Uterus (tissue), 4 donors: ENCODE data around the gene SEPTIN3. TPM values are rescaled to one million over a fixed set of nuclear protein-coding genes. Genes with fewer than 3 reads are reported as not detected.

Experiments
- DNase-seq, 2 donors: peaks; one replicate each; pipeline ENCODE4 v3.0.0-alpha.2; 2019 to 2020
- H3K27ac ChIP-seq, 2 donors: fragments of 200-600 bp; sonication (generic); 1 replicate in 1 of 2; 2 replicates in 1 of 2; pipeline ENCODE4 v1.5.1; 2016 to 2018
- H3K27me3 ChIP-seq, 2 donors: fragments of 200-600 bp; sonication (generic); one replicate each; pipeline ENCODE4 v1.5.1; 2018 to 2019; ENCODE audit warnings: control low read depth in 1 of 2
- H3K36me3 ChIP-seq, 2 donors: fragments of 200-600 bp; sonication (generic); one replicate each; pipeline ENCODE4 v1.5.1; 2019; ENCODE audit warnings: control low read depth in 1 of 2
- H3K4me1 ChIP-seq, 2 donors: fragments of 200-600 bp; sonication (generic); one replicate each; pipeline ENCODE4 v1.5.1; 2018 to 2019; ENCODE audit warnings: control low read depth in 1 of 2
- H3K4me3 ChIP-seq, 2 donors: fragments of 200-600 bp; sonication (generic); 1 replicate in 1 of 2; 2 replicates in 1 of 2; pipeline ENCODE4 v1.5.1; 2018 to 2019; ENCODE audit warnings: mild to moderate bottlenecking in 1 of 2
- H3K9me3 ChIP-seq, 2 donors: fragments of 200-600 bp; sonication (generic); one replicate each; pipeline ENCODE4 v1.5.1; 2019; ENCODE audit warnings: control low read depth in 1 of 2
- POLR2A ChIP-seq, 2 donors: fragments of 450-650 bp; IDR thresholded peaks; one replicate each; pipeline ENCODE4 v1.6.1; 2016; ENCODE audit warnings: antibody characterized with exemption in 2 of 2, mild to moderate bottlenecking in 1 of 2, moderate library complexity in 1 of 2
- intact Hi-C: fragments of 100-400 bp; cut with DNase I; formaldehyde crosslinking; loops from one replicate; pipeline ENCODE4 v1.15.1; 2023; ENCODE audit warnings: low total_unique reads
- total RNA-seq, 4 donors: library from RNA; depleted of rRNA in 3 of 4; stranded (reverse); fragments of >200 nt in 3 of 4; gene quantifications; one replicate each; pipeline versions ENCODE4 v1.1.0 to v1.2.4, GENCODE V29; 2014 to 2023
- TF ChIP-seq, protein P1 (sequence below), 4 experiments: fragments of 200-600 bp in 2 of 4; fragments of 450-650 bp in 2 of 4; sonication (generic) in 2 of 4; IDR thresholded peaks; one replicate each; pipeline ENCODE4 v1.5.1; 2016 to 2019; ENCODE audit warnings: antibody characterized with exemption in 4 of 4, mild to moderate bottlenecking in 2 of 4, moderate library complexity in 1 of 4
- donor health status: DM: yes; HTN: yes; CAD: no.

SEPTIN3 gene
- total RNA-seq, 4 donors from 2014 or later = 1.4 TPM; not detected in 3

DNA sequence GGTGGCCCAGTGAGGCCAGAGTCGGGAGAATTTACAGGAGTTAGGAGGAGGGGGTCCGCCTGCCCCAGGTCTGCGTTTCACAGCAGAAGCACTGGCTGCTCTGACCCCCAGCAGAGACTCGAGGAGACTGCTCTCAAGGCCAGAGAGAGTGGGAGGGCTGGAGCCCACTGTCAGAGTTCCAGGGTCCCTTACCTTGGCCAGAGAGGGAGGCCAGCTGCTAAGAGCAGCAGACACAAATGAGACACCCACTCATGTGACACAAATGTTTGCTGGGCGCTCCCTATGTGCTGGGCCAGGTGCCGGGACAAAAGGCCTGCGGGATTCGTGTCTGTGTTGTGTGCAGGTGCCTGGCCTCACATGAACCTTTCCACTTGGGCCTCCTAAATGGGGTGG lies 39.8 kb upstream of the SEPTIN3 start:
- H3K27ac ChIP-seq = no peak overlapping the region
- TF ChIP-seq, protein P1, sequence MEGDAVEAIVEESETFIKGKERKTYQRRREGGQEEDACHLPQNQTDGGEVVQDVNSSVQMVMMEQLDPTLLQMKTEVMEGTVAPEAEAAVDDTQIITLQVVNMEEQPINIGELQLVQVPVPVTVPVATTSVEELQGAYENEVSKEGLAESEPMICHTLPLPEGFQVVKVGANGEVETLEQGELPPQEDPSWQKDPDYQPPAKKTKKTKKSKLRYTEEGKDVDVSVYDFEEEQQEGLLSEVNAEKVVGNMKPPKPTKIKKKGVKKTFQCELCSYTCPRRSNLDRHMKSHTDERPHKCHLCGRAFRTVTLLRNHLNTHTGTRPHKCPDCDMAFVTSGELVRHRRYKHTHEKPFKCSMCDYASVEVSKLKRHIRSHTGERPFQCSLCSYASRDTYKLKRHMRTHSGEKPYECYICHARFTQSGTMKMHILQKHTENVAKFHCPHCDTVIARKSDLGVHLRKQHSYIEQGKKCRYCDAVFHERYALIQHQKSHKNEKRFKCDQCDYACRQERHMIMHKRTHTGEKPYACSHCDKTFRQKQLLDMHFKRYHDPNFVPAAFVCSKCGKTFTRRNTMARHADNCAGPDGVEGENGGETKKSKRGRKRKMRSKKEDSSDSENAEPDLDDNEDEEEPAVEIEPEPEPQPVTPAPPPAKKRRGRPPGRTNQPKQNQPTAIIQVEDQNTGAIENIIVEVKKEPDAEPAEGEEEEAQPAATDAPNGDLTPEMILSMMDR (IDR thresholded peaks at IDR 0.05) = no peak
- no peak for TF ChIP-seq POLR2A (IDR thresholded peaks at IDR 0.05)
- no peaks in the 10 kb centered on the region for H3K36me3 ChIP-seq
- DNase-seq = no peak
- no peaks in the 10 kb centered on the region for H3K4me1 ChIP-seq
- H3K27me3 ChIP-seq = peaks cover 3 to 4% of the 10 kb centered on the region in 2 donors
- H3K9me3 ChIP-seq = no peaks in the 10 kb centered on the region
- no peak overlapping the region for H3K4me3 ChIP-seq
- intact Hi-C loops = no loop called here

- no peak overlapping the region for H3K27ac ChIP-seq
- no peak overlapping the region for H3K4me3 ChIP-seq
- intact Hi-C loops = no loop called here
- TF ChIP-seq, protein P1 (IDR thresholded peaks at IDR 0.05) = no peak
- TF ChIP-seq POLR2A (IDR thresholded peaks at IDR 0.05) = no peak
- H3K9me3 ChIP-seq = no peaks in the 10 kb centered on the region
- no peak for DNase-seq
- H3K36me3 ChIP-seq = no peaks in the 10 kb centered on the region
- no peaks in the 10 kb centered on the region for H3K4me1 ChIP-seq
- H3K27me3 ChIP-seq = no peaks in the 10 kb centered on the region
Measured at GRCh38 chr22:41931701-41932269, 37.5 kb upstream of the SEPTIN3 start.

GRCh38 chr22:41932353-41932752 lies 36.9 kb upstream of the SEPTIN3 start:
- H3K4me1 ChIP-seq = no peaks in the 10 kb centered on the region
- no peaks in the 10 kb centered on the region for H3K36me3 ChIP-seq
- no peak overlapping the region for H3K27ac ChIP-seq
- no peak for TF ChIP-seq POLR2A (IDR thresholded peaks at IDR 0.05)
- TF ChIP-seq, protein P1 (IDR thresholded peaks at IDR 0.05) = no peak
- H3K4me3 ChIP-seq = no peak overlapping the region
- DNase-seq = no peak
- intact Hi-C loops = no loop called here
- no peaks in the 10 kb centered on the region for H3K27me3 ChIP-seq
- no peaks in the 10 kb centered on the region for H3K9me3 ChIP-seq

DNA sequence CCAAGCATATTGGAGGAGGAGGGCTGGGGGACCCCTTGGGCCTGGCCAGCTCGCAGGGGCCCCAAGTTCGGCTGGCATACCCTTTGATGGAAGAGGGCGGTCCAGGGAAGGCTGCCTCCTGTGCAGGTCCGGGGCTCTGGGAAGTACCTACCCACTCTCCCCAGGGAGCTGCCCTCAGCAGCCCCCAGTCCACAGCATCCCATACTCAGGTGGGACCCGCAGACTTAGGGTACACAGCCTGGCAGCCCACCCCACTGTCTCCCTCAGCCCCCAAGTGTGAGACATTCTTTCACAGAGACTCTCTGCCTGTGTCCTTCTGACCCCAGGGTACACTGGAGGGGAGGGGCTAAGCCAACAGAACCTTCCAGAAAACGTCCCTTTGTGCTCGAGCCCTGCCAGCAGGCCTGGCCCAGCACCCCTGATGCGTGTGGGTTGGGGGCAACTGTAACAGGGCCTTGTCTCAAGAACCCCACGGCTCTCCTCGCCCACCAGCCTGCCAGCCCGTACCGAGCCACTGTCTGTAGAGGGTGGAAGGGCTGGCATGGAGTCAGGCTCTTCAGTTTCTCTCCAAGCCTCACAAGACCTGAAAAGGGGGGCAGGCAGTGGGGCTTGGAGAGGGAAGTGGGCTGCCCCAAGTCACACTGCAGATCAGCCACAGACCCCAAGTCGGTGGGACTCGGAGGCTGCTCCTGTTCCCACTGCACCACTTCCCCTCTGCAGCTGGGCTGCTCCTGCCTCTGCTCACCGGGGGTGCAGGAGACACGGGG lies 35.6 kb upstream of the SEPTIN3 start:
- no peaks in the 10 kb centered on the region for H3K9me3 ChIP-seq

More for the DNA sequence above, 35.6 kb upstream of the SEPTIN3 start:
- Histone ChIP-seq H3K4me1 (no peaks in the 10 kb centered on the region), H3K36me3 (no peaks in the 10 kb centered on the region), H3K4me3 (no peak overlapping the region), H3K27ac (no peak overlapping the region), H3K27me3 (no peaks in the 10 kb centered on the region)
- TF ChIP-seq, protein P1 (IDR thresholded peaks at IDR 0.05) = no peak
- no peak for TF ChIP-seq POLR2A (IDR thresholded peaks at IDR 0.05)
- DNase-seq = no peak
- intact Hi-C loops = no loop called here
